GM19324 (cell line): ENCODE data around the gene CEP131.

Experiments
- ATAC-seq: cut with Tn5 transposase; IDR thresholded peaks from one replicate; pipeline ENCODE4 v1.9.1; 2021; ENCODE audit warnings: mild to moderate bottlenecking, moderate library complexity; ENCODE audit not compliant: unreplicated experiment, low FRiP score

The CEP131 gene

GRCh38 chr17:81239714-81240555 lies 17.2 kb upstream of the CEP131 start:
- no peak for ATAC-seq

- peak; percentile 89 for ATAC-seq
Observed at GRCh38 chr17:81238815-81239713, 16.3 kb upstream of the CEP131 start, which contains the start of the genes NDUFAF8 and TEPSIN. Gene NDUFAF8 (plus strand): TSS chr17:81239318. CDS start chr17:81239364, 46 bp downstream. Gene TEPSIN (minus strand): TSS chr17:81239055. CDS start chr17:81239033, 22 bp downstream.

DNA sequence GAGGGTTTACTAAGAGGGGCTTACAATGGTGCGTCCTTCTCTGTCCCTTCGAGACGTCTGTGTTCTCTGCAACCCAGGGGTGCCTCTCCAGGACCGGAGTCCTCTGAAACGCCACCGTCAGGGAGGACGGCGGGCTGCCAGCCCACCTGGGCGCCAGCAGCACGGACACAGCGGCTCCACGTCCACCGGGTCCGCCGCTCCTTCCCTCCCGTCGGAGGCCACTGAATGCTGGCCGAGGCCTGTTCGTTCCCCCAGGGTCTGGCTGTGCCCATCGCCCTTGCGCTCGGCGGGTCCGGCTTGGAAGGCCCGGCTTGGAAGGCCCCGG lies 15.7 kb upstream of the CEP131 start:
- ATAC-seq, result no peak

DNA sequence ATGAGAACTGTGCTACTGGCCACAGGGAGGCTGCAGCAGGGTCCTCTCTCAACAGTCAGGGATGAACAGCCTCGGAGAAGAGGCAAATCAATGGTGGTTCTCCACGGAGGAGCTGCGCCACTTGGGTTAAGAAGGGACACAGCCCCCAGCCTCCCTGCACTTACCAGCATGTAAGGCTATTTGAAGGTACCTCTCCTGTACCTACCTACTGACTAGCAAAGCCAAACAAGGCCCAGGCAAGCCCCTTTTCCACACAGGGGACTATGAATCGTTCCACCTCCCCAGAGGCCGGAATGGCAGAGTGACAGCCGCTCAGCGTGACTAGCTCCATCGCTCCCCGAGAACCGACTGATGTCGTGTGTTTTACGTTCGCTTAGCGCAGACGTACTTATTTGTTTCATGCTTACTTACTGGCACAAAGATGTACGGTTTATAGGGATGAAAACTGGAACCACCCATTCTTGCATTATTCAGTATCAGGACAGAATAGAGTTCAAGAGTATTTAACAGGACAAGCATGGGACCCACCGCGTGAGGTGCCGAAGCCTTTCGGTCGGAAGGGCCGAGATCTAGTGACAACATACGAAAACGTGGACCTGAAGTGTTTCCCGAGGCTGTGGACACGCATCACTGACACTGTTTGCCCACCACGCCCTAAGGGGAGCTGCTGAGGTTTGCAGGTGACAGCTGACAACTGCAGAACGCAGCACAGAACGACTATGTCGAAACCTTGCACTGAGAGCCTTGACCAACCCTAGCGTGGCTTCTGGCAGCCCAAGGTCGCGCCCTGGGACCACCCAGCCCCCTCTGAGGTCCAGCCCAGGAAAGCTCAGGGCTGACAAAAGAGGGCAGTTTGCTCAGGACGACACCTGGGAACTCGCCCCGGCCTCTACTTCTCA lies 15.1 kb upstream of the CEP131 start:
- no peak for ATAC-seq

- no peak for ATAC-seq
Observed at GRCh38 chr17:81236784-81237183, 14.0 kb upstream of the CEP131 start.

GRCh38 chr17:81235822-81236740 lies 13.3 kb upstream of the CEP131 start:
- no peak for ATAC-seq

DNA sequence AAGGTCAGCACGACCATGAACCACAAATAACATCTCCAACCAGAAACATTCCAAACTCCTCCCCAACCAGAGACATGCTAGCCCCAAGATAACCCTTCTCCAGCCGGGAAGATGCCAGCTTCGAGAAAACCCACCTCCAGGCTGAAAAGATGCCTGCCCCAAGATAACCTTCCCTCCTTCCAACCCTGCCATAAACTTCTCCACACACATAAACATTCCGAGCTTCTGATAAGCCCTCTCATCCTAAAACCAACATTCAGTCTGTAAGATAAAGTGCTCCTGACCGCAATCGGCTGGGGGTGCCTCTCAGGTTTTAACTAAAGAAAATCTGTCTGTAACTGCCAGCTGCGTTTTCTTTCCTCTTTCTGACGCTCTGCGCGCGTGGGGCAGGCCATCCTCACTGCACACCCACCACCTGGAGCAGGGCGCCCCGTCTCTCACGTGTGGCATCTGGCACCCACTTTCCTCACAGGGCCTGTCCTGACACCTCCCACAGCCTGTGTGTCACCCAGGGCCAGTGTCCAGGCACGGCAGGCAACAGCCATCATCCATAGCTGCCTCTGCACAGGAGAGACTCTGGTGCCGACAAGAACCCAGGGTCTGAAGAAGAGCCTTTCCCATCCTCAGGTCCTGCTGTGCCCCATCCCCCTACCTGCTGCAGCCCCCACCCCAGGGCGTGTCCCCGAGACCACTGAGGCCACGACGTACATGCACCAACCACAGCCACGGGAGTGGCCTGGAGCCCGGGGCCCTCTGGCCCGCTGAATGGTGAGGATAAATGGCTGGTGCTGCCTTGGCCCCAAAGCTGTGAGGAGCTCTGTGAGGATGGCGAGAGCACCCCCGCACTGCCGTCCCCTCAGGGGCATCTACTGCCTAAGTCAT lies 12.4 kb upstream of the CEP131 start:
- ATAC-seq, result no peak

DNA sequence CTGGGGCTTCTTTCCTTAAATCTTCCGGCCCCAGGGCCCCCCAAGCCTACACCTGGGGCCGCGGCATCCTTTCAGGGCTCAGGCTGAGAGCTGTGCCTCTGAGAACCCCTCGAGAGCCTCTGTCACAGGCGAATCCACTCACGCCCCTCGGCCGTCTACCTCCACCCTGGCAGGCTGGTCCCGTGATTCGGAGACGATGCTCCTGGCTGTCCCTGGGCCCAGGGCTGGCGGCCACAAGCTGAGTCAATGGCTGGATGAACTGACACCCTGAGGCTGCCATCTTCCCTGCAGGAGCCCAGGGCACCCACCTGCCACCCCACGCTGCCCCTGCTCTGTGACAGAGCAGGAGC lies 11.7 kb upstream of the CEP131 start:
- ATAC-seq, result no peak

DNA sequence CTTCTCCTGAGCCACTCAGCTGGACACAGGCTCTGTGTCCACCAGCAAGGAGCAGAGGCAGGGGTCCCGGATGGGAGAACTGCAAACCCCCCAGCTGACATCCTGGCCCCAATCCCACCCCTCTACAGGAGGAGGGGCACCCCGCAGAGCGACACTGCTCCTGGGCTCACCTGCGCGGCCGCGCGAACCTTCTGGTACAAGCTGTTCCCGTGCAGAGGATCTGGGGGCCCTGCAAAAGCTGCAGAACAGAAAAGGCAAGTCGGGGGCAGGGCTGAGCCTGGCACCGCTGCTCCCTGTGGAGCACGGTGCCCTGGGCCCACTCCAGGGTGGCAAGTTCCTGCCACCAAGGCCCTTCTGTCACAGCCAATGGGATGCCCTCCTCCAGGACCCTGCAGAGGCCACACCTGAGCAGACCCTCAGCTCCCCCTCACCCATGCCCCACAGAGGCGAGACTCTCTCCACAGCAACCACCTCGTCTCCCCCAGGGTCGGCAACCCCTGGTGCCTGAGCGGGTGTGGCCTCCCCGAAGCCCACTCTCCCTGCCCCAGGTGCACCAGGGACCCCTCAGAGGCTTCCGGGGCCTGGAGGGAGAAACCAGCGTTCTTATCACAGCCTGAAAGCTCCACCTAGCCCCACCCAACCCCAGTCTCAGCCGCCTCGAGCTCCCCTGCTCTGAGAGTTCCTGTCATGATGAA lies 11.2 kb upstream of the CEP131 start:
- no peak for ATAC-seq

DNA sequence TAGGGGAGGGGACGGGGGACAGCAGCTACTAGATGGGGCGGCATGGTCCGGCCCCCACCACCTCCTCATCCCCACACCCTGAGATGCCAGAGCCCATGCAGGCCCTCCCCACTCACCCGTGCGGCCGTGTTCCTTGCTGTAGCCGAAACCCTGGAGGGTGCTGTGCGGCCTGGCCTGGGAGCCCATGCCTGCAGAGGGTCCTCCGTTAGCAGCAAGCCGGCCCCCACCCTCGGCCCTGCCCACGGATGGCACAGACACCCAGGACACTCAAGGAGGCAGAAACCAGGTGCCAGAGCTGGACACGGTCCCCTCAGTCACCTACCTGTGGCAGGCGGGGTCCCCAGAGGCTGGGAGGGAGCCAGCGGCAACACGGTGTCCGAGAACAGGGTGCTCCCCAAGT lies 10.6 kb upstream of the CEP131 start:
- no peak for ATAC-seq

DNA sequence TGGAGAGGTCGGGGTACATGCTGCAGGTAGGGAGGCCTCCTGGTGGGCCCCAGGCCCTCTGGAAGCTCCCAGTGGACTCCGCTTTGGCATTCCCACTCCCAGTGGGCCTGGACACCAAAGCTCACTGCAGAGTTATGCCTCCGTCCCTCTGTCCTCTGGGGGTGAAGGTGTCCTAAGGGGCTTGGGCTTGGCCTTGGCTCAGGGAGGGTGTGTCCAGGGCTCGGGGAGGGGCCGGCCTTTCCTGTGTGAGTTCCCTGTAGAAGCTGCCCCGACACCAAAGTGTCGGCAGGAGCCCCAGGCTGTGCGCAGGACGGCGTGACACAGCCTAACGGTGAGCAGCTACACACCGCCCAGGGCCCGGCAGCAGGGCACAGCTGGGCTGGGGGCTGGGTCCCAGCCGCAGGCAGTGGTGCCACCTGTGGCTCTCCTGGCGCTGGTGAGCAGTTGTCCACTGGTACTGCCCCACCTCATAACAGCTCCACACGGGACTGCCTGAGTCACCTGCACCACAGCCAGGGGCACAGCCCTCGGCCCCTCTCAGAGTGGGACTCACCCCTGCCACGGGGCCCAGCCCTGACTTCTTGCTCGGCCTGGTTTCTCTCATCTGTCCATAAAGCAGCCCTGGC lies 10.0 kb upstream of the CEP131 start:
- ATAC-seq, result no peak

DNA sequence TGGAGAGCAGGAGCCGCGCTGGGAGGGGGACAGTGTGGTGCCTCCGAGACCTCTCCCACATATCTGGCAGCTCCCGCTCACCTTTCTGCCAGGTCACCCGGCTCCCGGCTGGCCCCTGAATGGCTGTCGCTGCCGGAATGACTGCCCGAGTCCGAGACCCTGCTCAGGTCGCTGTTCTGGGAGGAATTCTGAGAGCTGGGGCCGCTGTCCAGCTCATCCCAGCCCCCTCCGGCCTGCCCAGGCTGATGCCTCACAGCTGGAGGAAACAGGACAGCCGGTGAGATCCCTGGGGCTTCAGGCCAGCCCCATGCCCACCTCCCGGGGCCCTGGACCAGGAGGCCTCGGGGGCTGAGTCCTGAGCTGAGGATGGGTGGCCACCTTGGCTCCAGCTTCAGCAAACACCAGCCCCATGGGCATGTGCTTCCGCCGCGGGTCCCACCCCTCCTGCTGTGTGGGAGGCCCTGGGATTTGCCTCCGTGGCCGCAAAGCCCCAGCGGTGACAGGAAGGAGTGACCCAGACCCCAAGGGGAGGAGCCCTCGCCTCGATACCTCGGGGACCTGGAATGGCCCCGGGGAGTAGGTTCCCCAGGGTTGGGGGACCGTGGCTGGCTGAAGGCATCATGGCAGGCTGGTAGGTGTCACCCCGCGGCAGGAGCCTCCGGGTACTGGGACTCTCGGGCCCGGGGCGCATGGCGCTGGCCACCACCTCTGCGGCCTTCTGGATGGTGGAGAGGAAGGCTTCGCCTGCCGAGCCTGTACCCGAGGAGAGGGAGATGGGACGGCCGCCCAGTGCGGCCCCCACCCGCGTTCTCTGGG lies 9.2 kb upstream of the CEP131 start:
- no peak for ATAC-seq

GRCh38 chr17:81231121-81231645 lies 8.4 kb upstream of the CEP131 start:
- no peak for ATAC-seq

DNA sequence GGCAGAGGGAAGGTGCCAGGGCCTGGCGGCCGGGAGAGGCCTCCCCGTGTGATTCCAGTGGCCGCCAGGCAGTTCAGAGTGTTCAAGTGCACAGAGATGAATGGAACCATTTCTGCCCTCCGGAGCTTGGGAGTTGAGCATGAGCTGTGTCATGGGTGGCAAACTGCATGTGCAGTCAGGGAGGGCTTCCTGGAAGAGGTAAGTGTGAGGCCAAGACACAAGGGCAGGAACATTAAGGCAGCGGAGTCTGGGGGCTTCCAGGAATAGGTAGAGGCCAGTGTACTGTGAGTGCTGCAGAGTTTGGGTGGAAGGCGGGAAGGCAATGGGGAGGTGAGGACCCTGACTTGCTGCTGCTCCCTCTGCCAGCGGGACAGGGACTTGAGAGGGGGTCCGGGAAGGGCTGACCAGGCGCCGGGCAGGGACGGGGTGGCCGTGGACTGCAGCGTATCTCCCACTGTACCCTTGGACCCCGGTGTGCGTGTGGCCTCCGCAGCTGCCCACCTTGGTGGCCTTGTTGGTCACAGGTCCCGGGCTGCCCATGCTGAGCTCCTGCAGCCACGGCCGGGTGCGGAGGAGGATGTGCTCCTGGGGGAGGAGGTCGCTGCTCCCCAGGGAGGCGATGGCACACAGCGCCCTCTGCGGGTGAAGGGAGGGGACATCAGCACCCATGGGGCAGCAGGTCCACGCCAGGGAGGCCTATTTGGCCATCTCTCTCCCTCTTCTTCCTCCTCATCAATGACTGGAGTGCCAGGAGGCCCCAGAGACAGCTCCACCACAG lies 7.5 kb upstream of the CEP131 start:
- ATAC-seq, result no peak

DNA sequence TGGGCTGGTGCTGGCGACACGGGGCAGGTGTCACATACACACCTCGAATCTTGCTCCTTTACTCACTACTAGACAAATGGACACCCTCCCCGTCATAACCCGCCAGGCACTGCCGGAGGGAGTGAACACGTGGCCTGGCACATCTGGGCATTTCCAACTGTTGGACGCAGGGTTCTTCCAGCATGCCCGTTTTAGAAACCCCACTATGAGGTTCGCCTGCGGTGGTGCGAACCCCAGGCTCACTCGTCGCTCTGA lies 6.8 kb upstream of the CEP131 start:
- no peak for ATAC-seq
